ENCODE measurements around the gene USP3. TPM values are rescaled to one million over a fixed set of nuclear protein-coding genes. Genes with fewer than 3 reads are reported as not detected.

USP3 gene
- total and polyA plus RNA-seq, 10 donors: 29.5 to 136 (median 95.0) TPM

- intact Hi-C loops (cut with DNase I; ENCODE audit: low total_unique reads): no loop called here
- no peak for DNase-seq
- H3K27me3 ChIP-seq (replicated peaks in 1 of 7): no peaks in the 10 kb centered on the region
Measured at GRCh38 chr15:63466378-63467192, 37.8 kb upstream of the USP3 start.

GRCh38 chr15:63469190-63469589, 35.2 kb upstream of the USP3 start:
- TF ChIP-seq POLR2A (IDR thresholded peaks at IDR 0.05) (no peak), POLR2AphosphoS5 (IDR thresholded peaks at IDR 0.05) (no peak), CTCF (IDR thresholded peaks at IDR 0.05 in 8 of 11, conservative IDR thresholded peaks at IDR 0.05 in 3 of 11) (no peak)
- 71 to 88% (median 76%) methylated on average over 5 of the region's 5 CpGs for WGBS, 5 donors
- no peak overlapping the region for H3K4me3 ChIP-seq
- intact Hi-C loops (cut with DNase I; ENCODE audit: low total_unique reads): no loop called here
- H3K4me1 ChIP-seq: peaks cover 14 to 35% (median 26%) of the 10 kb centered on the region in 6 donors
- no peaks in the 10 kb centered on the region for H3K36me3 ChIP-seq
- H3K27ac ChIP-seq: no peak overlapping the region
- DNase-seq: no peak
- no peaks in the 10 kb centered on the region for H3K9me3 ChIP-seq
- H3K27me3 ChIP-seq (replicated peaks in 1 of 7): no peaks in the 10 kb centered on the region

More at GRCh38 chr15:63466378-63467192, 37.8 kb upstream of the USP3 start:
- peak; percentile 53 to 83 (median 72) for TF ChIP-seq CTCF (IDR thresholded peaks at IDR 0.05 in 8 of 11, conservative IDR thresholded peaks at IDR 0.05 in 3 of 11)
- peak in 2 of 3 donors; percentile 32 to 43 for TF ChIP-seq POLR2AphosphoS5 (IDR thresholded peaks at IDR 0.05)
- no peak for TF ChIP-seq POLR2A (IDR thresholded peaks at IDR 0.05)
- 32 to 47% (median 33%) methylated on average over 8 of the region's 8 CpGs for WGBS, 5 donors
- Histone ChIP-seq H3K9me3 (no peaks in the 10 kb centered on the region), H3K36me3 (no peaks in the 10 kb centered on the region), H3K4me3 (no peak overlapping the region), H3K27ac (no peak overlapping the region), H3K4me1 (peaks cover 7 to 19% (median 13%) of the 10 kb centered on the region in 6 donors)

- WGBS, 5 donors: 64 to 93% (median 85%) methylated on average over 2 of the region's 2 CpGs
- TF ChIP-seq CTCF (IDR thresholded peaks at IDR 0.05 in 8 of 11, conservative IDR thresholded peaks at IDR 0.05 in 3 of 11) (no peak), POLR2A (IDR thresholded peaks at IDR 0.05) (no peak), POLR2AphosphoS5 (IDR thresholded peaks at IDR 0.05) (no peak)
- Histone ChIP-seq H3K4me1 (peaks cover 22 to 42% (median 34%) of the 10 kb centered on the region in 6 donors), H3K27me3 (replicated peaks in 1 of 7) (no peaks in the 10 kb centered on the region), H3K36me3 (no peaks in the 10 kb centered on the region), H3K27ac (no peak overlapping the region), H3K4me3 (no peak overlapping the region), H3K9me3 (no peaks in the 10 kb centered on the region)
- intact Hi-C loops (cut with DNase I; ENCODE audit: low total_unique reads): loop anchor here (10.0 kb wide), 1 partner anchor 125 kb away; the partner anchor contains the start of gene FBXL22
- DNase-seq: no peak
Measured at GRCh38 chr15:63469984-63470383, 34.4 kb upstream of the USP3 start.
